ENCODE data around the gene CHCHD6.

DNA sequence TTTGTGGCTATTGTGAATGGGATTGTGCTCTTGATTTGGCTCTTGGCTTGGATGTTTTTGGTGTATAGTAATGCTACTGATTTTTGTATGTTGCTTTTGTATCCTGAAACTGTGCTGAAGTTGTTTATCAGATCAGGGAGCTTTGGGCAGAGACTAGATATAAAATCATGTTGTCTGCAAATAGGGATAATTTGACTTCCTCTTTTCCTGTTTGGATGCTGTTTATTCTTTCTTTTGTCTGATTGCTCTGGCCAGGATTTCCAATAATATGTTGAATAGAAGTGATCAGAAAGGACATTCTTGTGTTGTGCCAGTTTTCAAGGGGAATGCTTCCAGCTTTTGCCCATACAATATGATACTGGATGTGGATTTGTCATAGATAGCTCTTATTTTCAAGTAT lies 66.1 kb downstream of the CHCHD6 start:
- TF ChIP-seq CTCF (IDR thresholded peaks at IDR 0.05; ENCODE audit: extremely low read depth in 1 of 2, insufficient read depth in 1 of 2, low read depth in 1 of 2, low read length in 2 of 2) (no peak), POLR2AphosphoS5 (IDR thresholded peaks at IDR 0.05; ENCODE audit: insufficient read depth, low read depth, low read length) (no peak), GATA2 (IDR thresholded peaks at IDR 0.05; ENCODE audit: insufficient read depth, insufficient read length, low read depth, low read length) (no peak), MYC (IDR thresholded peaks at IDR 0.05; ENCODE audit: low read depth, low read length) (no peak), EZH2 (IDR thresholded peaks at IDR 0.05; ENCODE audit: borderline replicate concordance, low read depth, low read length, severe bottlenecking) (no peak), POLR2A (IDR thresholded peaks at IDR 0.05; ENCODE audit: low read depth, low read length) (no peak)
- TF ChIP-seq, protein P1, sequence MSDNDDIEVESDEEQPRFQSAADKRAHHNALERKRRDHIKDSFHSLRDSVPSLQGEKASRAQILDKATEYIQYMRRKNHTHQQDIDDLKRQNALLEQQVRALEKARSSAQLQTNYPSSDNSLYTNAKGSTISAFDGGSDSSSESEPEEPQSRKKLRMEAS (IDR thresholded peaks at IDR 0.05; ENCODE audit: insufficient read depth, insufficient read length), result no peak

Measured in endothelial cell of umbilical vein (primary cell).